H9 (cell line): ENCODE results near the gene TGM3. TPM values are rescaled to one million over a fixed set of nuclear protein-coding genes. Genes with fewer than 3 reads are reported as not detected.
A peak's percentile ranks its signal among the peaks of the same experiment; 100 is the strongest.

ENCODE experiments used
- DNase-seq: peaks from one replicate; pipeline ENCODE4 v3.0.0-alpha.2; 2017
- H2AFZ ChIP-seq: one replicate; pipeline ENCODE4 v1.6.1; 2013; ENCODE audit warnings: mild to moderate bottlenecking, low read length, control low read depth, moderate library complexity
- H2AK5ac ChIP-seq: 2 replicates; pipeline ENCODE4 v1.6.1; 2013; ENCODE audit warnings: low read length, control low read depth, mixed read lengths; ENCODE audit not compliant: insufficient read length
- H2BK120ac ChIP-seq: one replicate; pipeline ENCODE4 v1.6.1; 2013; ENCODE audit warnings: low read depth, mild to moderate bottlenecking, low read length, control low read depth, inconsistent platforms; ENCODE audit not compliant: poor library complexity, severe bottlenecking
- H2BK12ac ChIP-seq: 2 replicates; pipeline ENCODE4 v1.6.1; 2013; ENCODE audit warnings: low read length, control low read depth, mixed read lengths, low read depth; ENCODE audit not compliant: insufficient read length
- H2BK15ac ChIP-seq: 2 replicates; pipeline ENCODE4 v1.6.1; 2013; ENCODE audit warnings: low read depth, low read length, control low read depth
- H2BK20ac ChIP-seq: one replicate; pipeline ENCODE4 v1.6.1; 2013; ENCODE audit warnings: low read depth, mild to moderate bottlenecking, low read length, control low read depth, inconsistent platforms; ENCODE audit not compliant: poor library complexity, severe bottlenecking
- H2BK5ac ChIP-seq: 2 replicates; pipeline ENCODE4 v1.6.1; 2013; ENCODE audit warnings: low read length, control low read depth, mixed read lengths; ENCODE audit not compliant: insufficient read length
- H3K14ac ChIP-seq: 2 replicates; pipeline ENCODE4 v1.6.1; 2013; ENCODE audit warnings: low read length, control low read depth; ENCODE audit not compliant: insufficient read depth
- H3K18ac ChIP-seq: 2 replicates; pipeline ENCODE4 v1.6.1; 2013; ENCODE audit warnings: low read depth, mild to moderate bottlenecking, mixed read lengths, low read length, control low read depth; ENCODE audit not compliant: insufficient read length
- H3K23ac ChIP-seq: 2 replicates; pipeline ENCODE4 v1.6.1; 2013; ENCODE audit warnings: low read length, control low read depth, mixed read lengths, low read depth; ENCODE audit not compliant: insufficient read length
- H3K23me2 ChIP-seq: 2 replicates; pipeline ENCODE4 v1.6.1; 2013; ENCODE audit warnings: low read depth, mild to moderate bottlenecking, mixed read lengths, low read length, control low read depth; ENCODE audit not compliant: insufficient read length, poor library complexity, severe bottlenecking
- H3K27ac ChIP-seq: 2 replicates; pipeline ENCODE4 v1.5.1; 2013; ENCODE audit warnings: low read length, control low read depth, mixed read lengths, low read depth; ENCODE audit not compliant: insufficient read length
- H3K27me3 ChIP-seq: 2 replicates; pipeline ENCODE4 v1.6.1; 2013; ENCODE audit warnings: low read length, control low read depth, inconsistent platforms; ENCODE audit not compliant: insufficient read depth
- H3K4ac ChIP-seq: 2 replicates; pipeline ENCODE4 v1.6.1; 2013; ENCODE audit warnings: low read depth, mild to moderate bottlenecking, control low read depth, inconsistent platforms, low read length, moderate library complexity
- H3K4me1 ChIP-seq: 2 replicates; pipeline ENCODE4 v1.6.1; 2013; ENCODE audit warnings: low read length, control low read depth, inconsistent platforms; ENCODE audit not compliant: insufficient read depth
- H3K4me2 ChIP-seq: 2 replicates; pipeline ENCODE4 v1.6.1; 2013; ENCODE audit warnings: low read length, control low read depth, mixed read lengths; ENCODE audit not compliant: insufficient read length, insufficient read depth
- H3K56ac ChIP-seq: 2 replicates; pipeline ENCODE4 v1.6.1; 2013; ENCODE audit warnings: low read depth, mild to moderate bottlenecking, mixed read lengths, low read length, control low read depth; ENCODE audit not compliant: insufficient read length
- H3K79me1 ChIP-seq: 2 replicates; pipeline ENCODE4 v1.6.1; 2013; ENCODE audit warnings: low read depth, mild to moderate bottlenecking, moderate library complexity, low read length, control low read depth, inconsistent platforms; ENCODE audit not compliant: insufficient read depth, poor library complexity, severe bottlenecking
- H3K79me2 ChIP-seq: 2 replicates; pipeline ENCODE4 v1.6.1; 2013; ENCODE audit warnings: low read length, control low read depth, inconsistent platforms; ENCODE audit not compliant: insufficient read depth
- H3K9ac ChIP-seq: 2 replicates; pipeline ENCODE4 v1.6.1; 2013; ENCODE audit warnings: low read length, control low read depth, mixed read lengths; ENCODE audit not compliant: insufficient read length; ENCODE audit errors: extremely low read depth
- H3K9me3 ChIP-seq: one replicate; pipeline ENCODE4 v1.6.1; 2013; ENCODE audit warnings: low read depth, low read length, inconsistent platforms; ENCODE audit not compliant: control insufficient read depth
- H3T11ph ChIP-seq: one replicate; pipeline ENCODE4 v1.6.1; 2013; ENCODE audit warnings: mild to moderate bottlenecking, low read length, control low read depth, inconsistent platforms
- H4K20me1 ChIP-seq: one replicate; pipeline ENCODE4 v1.6.1; 2013; ENCODE audit not compliant: control insufficient read depth, insufficient read length, insufficient read depth
- H4K5ac ChIP-seq: 2 replicates; pipeline ENCODE4 v1.6.1; 2013; ENCODE audit warnings: low read depth, mild to moderate bottlenecking, mixed read lengths, low read length, control low read depth; ENCODE audit not compliant: insufficient read length
- H4K8ac ChIP-seq: replicated peaks from 2 replicates; pipeline ENCODE4 v1.6.1; 2013; ENCODE audit warnings: low read length, control low read depth, mixed read lengths, low read depth; ENCODE audit not compliant: insufficient read length
- H4K91ac ChIP-seq: 2 replicates; pipeline ENCODE4 v1.6.1; 2013; ENCODE audit warnings: low read depth, mild to moderate bottlenecking, moderate library complexity, mixed read lengths, low read length, control low read depth; ENCODE audit not compliant: insufficient read length
- H3K27ac Mint-ChIP-seq, 3 experiments: 2 replicates in 2 of 3; 3 replicates in 1 of 3; pipeline ENCODE4 v1.8.0; 2020 to 2021; ENCODE audit warnings: mixed read lengths in 3 of 3, mild to moderate bottlenecking in 1 of 3, moderate library complexity in 1 of 3
- H3K27me3 Mint-ChIP-seq: 2 replicates; pipeline ENCODE4 v1.8.0; 2021; ENCODE audit warnings: low read depth, mild to moderate bottlenecking, moderate library complexity, mixed read lengths
- H3K36me3 Mint-ChIP-seq, 3 experiments: 2 replicates in 2 of 3; 3 replicates in 1 of 3; pipeline ENCODE4 v1.8.0; 2020 to 2021; ENCODE audit warnings: low read depth in 3 of 3, mixed read lengths in 3 of 3; ENCODE audit not compliant: insufficient read depth in 1 of 3
- H3K4me1 Mint-ChIP-seq, 2 experiments: 2 replicates each; pipeline ENCODE4 v1.8.0; 2020; ENCODE audit warnings: mixed read lengths in 2 of 2
- H3K4me3 Mint-ChIP-seq, 2 experiments: 2 replicates in 1 of 2; 3 replicates in 1 of 2; pipeline ENCODE4 v1.8.0; 2020 to 2021; ENCODE audit warnings: mild to moderate bottlenecking in 2 of 2, mixed read lengths in 2 of 2, moderate library complexity in 1 of 2
- H3K9me3 Mint-ChIP-seq, 2 experiments: 2 replicates in 1 of 2; 3 replicates in 1 of 2; pipeline ENCODE4 v1.8.0; 2020; ENCODE audit warnings: mild to moderate bottlenecking in 2 of 2, mixed read lengths in 2 of 2, moderate library complexity in 1 of 2
- WGBS: extraction: QIAGEN DNeasy Blood & Tissue Kit; methylation state at CpG from one replicate; pipeline ENCODE4 v1.1.7; 2013; ENCODE audit warnings: missing lambda C conversion rate, low lambda C conversion rate, mixed read lengths; ENCODE audit not compliant: insufficient read length; ENCODE audit errors: extremely low coverage; 5-methylcytosine and 5-hydroxymethylcytosine counted together
- total RNA-seq: library from RNA; stranded (reverse); gene quantifications from 2 replicates; pipeline ENCODE4 v1.2.1, GENCODE V29; 2021
- TF ChIP-seq, protein P1 (sequence below): fragments of 200-600 bp; sonication (generic); conservative IDR thresholded peaks from 3 replicates; pipeline ENCODE4 v1.8.0; 2021; ENCODE audit warnings: antibody characterized with exemption, mild to moderate bottlenecking

The TGM3 gene
- total RNA-seq, 1 experiment from 2014 or later, result not detected

DNA sequence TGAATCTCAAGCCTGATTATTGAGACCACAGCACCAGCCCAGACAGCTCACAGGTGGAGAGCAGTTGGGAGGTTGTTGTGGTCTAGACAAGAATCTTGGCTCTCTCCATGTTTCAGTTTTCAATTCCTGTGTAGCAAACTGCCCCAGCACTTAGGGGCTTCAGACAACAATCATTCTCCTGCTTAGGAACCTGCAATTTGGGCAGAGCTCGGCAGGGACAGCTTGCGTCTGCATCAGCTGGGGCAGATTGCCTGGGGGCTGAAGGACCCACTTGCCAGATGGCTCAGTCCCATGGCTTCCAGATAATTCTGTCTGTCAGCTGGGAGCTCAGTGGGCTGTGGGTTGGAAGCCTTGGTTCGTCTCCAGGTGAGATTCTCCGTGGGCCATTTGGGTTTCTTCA lies 91.8 kb downstream of the TGM3 start:
- H3K4ac ChIP-seq, result no peak overlapping the region
- no peak overlapping the region for H4K5ac ChIP-seq
- no peaks in the 10 kb centered on the region for H3K79me2 ChIP-seq
- H3K23me2 ChIP-seq, result no peaks in the 10 kb centered on the region
- H4K8ac ChIP-seq, result no peak overlapping the region
- H2BK20ac ChIP-seq, result no peak overlapping the region
- Mint-ChIP-seq H3K36me3 (no peaks in the 10 kb centered on the region), H3K27ac (no peak overlapping the region), H3K27me3 (peaks cover 7% of the 10 kb centered on the region), H3K4me3 (no peak overlapping the region), H3K9me3 (no peaks in the 10 kb centered on the region; a peak in 2 of 5 replicates), H3K4me1 (no peaks in the 10 kb centered on the region)
- H3K9me3 ChIP-seq, result no peaks in the 10 kb centered on the region
- TF ChIP-seq, protein P1, sequence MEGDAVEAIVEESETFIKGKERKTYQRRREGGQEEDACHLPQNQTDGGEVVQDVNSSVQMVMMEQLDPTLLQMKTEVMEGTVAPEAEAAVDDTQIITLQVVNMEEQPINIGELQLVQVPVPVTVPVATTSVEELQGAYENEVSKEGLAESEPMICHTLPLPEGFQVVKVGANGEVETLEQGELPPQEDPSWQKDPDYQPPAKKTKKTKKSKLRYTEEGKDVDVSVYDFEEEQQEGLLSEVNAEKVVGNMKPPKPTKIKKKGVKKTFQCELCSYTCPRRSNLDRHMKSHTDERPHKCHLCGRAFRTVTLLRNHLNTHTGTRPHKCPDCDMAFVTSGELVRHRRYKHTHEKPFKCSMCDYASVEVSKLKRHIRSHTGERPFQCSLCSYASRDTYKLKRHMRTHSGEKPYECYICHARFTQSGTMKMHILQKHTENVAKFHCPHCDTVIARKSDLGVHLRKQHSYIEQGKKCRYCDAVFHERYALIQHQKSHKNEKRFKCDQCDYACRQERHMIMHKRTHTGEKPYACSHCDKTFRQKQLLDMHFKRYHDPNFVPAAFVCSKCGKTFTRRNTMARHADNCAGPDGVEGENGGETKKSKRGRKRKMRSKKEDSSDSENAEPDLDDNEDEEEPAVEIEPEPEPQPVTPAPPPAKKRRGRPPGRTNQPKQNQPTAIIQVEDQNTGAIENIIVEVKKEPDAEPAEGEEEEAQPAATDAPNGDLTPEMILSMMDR, result 0 out of 3 replicates have a peak, but pooled peaks have one; percentile 3
- no peaks in the 10 kb centered on the region for H3K79me1 ChIP-seq
- H3K27ac ChIP-seq, result no peak overlapping the region
- H3K18ac ChIP-seq, result no peak overlapping the region
- no peak for DNase-seq
- no peak overlapping the region for H2BK120ac ChIP-seq
- no peak overlapping the region for H3K14ac ChIP-seq
- no peak overlapping the region for H3K56ac ChIP-seq
- H3K4me2 ChIP-seq, result no peak overlapping the region
- no CpG with 5 or more reads among the region's 4 CpGs for WGBS
- no peak overlapping the region for H2BK12ac ChIP-seq
- no peaks in the 10 kb centered on the region for H3K27me3 ChIP-seq
- H4K20me1 ChIP-seq, result no peaks in the 10 kb centered on the region
- H3K23ac ChIP-seq, result no peak overlapping the region
- no peak overlapping the region for H3T11ph ChIP-seq
- H3K9ac ChIP-seq, result no peak overlapping the region
- no peak overlapping the region for H4K91ac ChIP-seq
- H2AK5ac ChIP-seq, result no peak overlapping the region
- no peak overlapping the region for H2BK5ac ChIP-seq
- H2BK15ac ChIP-seq, result no peak overlapping the region
- no peaks in the 10 kb centered on the region for H3K4me1 ChIP-seq
- no peak overlapping the region for H2AFZ ChIP-seq

Other genes starting within 250 kb of the TGM3 start
- 65.2 and 66.2 TPM in 2 replicates for gene STK35, start 194.2 kb upstream of the TGM3 start, total RNA-seq
- not detected in 2 replicates for gene TGM6, start 84.9 kb downstream of the TGM3 start, total RNA-seq
- gene SNRPB, start 174.8 kb downstream of the TGM3 start, total RNA-seq, result 462 and 482 TPM in 2 replicates
- 3.4 and 4.0 TPM in 2 replicates for gene ZNF343, start 212.9 kb downstream of the TGM3 start, total RNA-seq
- gene TMC2, start 240.6 kb downstream of the TGM3 start, total RNA-seq, result not detected in 2 replicates